PC-9 (cell line): Measurements from ENCODE around the gene CALN1. TPM values are rescaled to one million over a fixed set of nuclear protein-coding genes. Genes with fewer than 3 reads are reported as not detected.

ENCODE experiments used
- BruUV-seq: library from RNA; stranded (reverse); fragments of 400-500 nt; replicated peaks from 2 replicates; lab custom pipeline; 2021; lab: Mats Ljungman, UMichigan
- CTCF ChIA-PET: fragments of 300-600 bp; sonication (Branson Sonifier 250); formaldehyde crosslinking; loops from one replicate; lab custom pipeline; 2022; ENCODE audit warnings: antibody characterized with exemption; lab: Charles Lee
- POLR2A ChIA-PET: fragments of 300-600 bp; sonication (Branson Sonifier 250); formaldehyde crosslinking; loops from one replicate; lab custom pipeline; 2022; ENCODE audit warnings: antibody characterized with exemption; ENCODE audit not compliant: unreplicated experiment; lab: Charles Lee
- DNase-seq, 2 experiments: peaks; one replicate each; pipeline versions ENCODE4 v3.0.0 to v3.0.0-alpha.2; 2015 to 2022; ENCODE audit warnings: mixed read lengths in 1 of 2
- H2AFZ ChIP-seq: fragments of 200-600 bp; sonication (generic); 2 replicates; pipeline ENCODE4 v1.8.1; 2017; ENCODE audit warnings: antibody characterized with exemption
- H3F3A ChIP-seq: fragments of 200-600 bp; sonication (generic); 2 replicates; pipeline ENCODE4 v1.8.1; 2017; ENCODE audit warnings: antibody characterized with exemption, mild to moderate bottlenecking, low read depth; ENCODE audit not compliant: insufficient read depth
- H3K27ac ChIP-seq: fragments of 200-600 bp; sonication (generic); 2 replicates; pipeline ENCODE4 v1.6.1; 2016; ENCODE audit warnings: mixed run types
- H3K27me3 ChIP-seq: fragments of 200-600 bp; sonication (generic); 2 replicates; pipeline ENCODE4 v1.6.1; 2016; ENCODE audit warnings: low read depth, mixed run types; ENCODE audit not compliant: insufficient read depth
- H3K36me3 ChIP-seq: fragments of 200-600 bp; sonication (generic); 2 replicates; pipeline ENCODE4 v1.6.1; 2016; ENCODE audit warnings: low read depth, mixed run types
- H3K4me1 ChIP-seq: fragments of 200-600 bp; sonication (generic); replicated peaks from 2 replicates; pipeline ENCODE4 v1.6.1; 2016; ENCODE audit warnings: mixed run types; ENCODE audit not compliant: insufficient read depth
- H3K4me2 ChIP-seq: fragments of 200-600 bp; sonication (generic); 2 replicates; pipeline ENCODE4 v1.6.1; 2017; ENCODE audit warnings: mixed run types
- H3K4me3 ChIP-seq: fragments of 200-600 bp; sonication (generic); 2 replicates; pipeline ENCODE4 v1.6.1; 2016; ENCODE audit warnings: mixed run types
- H3K79me2 ChIP-seq: fragments of 200-600 bp; sonication (generic); 2 replicates; pipeline ENCODE4 v1.6.1; 2017; ENCODE audit warnings: low read depth, mixed run types
- H3K9me2 ChIP-seq: fragments of 200-600 bp; sonication (generic); 2 replicates; pipeline ENCODE4 v1.8.1; 2017; ENCODE audit warnings: mild to moderate bottlenecking; ENCODE audit not compliant: insufficient read depth
- H3K9me3 ChIP-seq: fragments of 200-600 bp; sonication (generic); 2 replicates; pipeline ENCODE4 v1.8.1; 2016; ENCODE audit warnings: low read depth; ENCODE audit not compliant: insufficient read depth
- H4K20me1 ChIP-seq: fragments of 200-600 bp; sonication (generic); 2 replicates; pipeline ENCODE4 v1.8.1; 2017; ENCODE audit not compliant: insufficient read depth
- EZH2 ChIP-seq: fragments of 200-600 bp; sonication (generic); IDR thresholded peaks from 2 replicates; pipeline ENCODE4 v1.8.0; 2017; ENCODE audit warnings: antibody characterized with exemption, low read depth
- intact Hi-C: fragments of 100-400 bp; cut with micrococcal nuclease; formaldehyde crosslinking; loops from one replicate; pipeline ENCODE4 v1.10.0; 2022; ENCODE audit not compliant: unreplicated experiment
- total RNA-seq: library from RNA; stranded (reverse); gene quantifications from 2 replicates; pipeline ENCODE4 v1.2.3, GENCODE V29; 2021
- TF ChIP-seq, protein P1 (sequence below): fragments of 200-600 bp; sonication (generic); conservative IDR thresholded peaks from 2 replicates; pipeline ENCODE4 v1.6.1; 2017; ENCODE audit warnings: mixed run types, antibody characterized with exemption, mild to moderate bottlenecking, moderate library complexity

CALN1 gene
- total RNA-seq, 1 experiment from 2014 or later, result not detected

DNA sequence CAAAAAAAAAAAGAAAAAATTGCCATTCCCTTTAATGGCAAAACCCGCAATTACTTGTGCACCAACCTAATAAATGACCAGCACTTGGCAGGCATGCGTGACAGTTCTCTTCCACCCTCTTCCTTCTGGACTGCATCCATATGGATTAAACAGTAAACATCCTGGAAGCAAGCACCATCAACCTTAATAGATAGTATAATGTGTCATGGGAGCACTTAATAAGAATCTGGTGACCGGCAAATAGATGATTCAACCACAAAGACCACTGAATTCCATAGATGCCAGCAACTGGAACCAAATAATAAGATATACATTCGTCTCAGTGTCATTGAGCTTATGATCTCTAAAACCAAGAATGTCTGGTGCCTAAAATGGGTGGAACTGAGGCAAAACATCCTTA is 610.2 kb downstream of the CALN1 start:
- TF ChIP-seq EZH2, result no peak
- TF ChIP-seq, protein P1, sequence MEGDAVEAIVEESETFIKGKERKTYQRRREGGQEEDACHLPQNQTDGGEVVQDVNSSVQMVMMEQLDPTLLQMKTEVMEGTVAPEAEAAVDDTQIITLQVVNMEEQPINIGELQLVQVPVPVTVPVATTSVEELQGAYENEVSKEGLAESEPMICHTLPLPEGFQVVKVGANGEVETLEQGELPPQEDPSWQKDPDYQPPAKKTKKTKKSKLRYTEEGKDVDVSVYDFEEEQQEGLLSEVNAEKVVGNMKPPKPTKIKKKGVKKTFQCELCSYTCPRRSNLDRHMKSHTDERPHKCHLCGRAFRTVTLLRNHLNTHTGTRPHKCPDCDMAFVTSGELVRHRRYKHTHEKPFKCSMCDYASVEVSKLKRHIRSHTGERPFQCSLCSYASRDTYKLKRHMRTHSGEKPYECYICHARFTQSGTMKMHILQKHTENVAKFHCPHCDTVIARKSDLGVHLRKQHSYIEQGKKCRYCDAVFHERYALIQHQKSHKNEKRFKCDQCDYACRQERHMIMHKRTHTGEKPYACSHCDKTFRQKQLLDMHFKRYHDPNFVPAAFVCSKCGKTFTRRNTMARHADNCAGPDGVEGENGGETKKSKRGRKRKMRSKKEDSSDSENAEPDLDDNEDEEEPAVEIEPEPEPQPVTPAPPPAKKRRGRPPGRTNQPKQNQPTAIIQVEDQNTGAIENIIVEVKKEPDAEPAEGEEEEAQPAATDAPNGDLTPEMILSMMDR, result no peak

DNA sequence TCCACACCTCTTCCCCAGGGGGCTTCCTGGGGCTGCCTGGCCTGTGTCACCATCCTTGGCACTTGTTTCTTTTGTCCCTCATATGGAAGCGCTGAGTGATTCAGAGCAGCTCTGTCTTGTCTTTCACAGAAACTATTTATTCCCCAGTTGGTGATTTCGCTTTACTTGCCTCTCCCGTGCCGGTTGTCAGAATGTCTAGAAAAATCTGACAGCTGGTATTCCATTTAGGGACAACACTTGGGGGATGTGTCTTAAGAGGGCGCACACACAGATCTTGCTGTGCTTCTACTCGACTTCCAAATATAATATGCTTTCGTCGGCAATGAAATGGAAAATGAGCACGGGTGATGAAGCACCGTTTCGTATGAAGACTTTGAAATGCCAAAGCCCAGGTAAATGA is 611.8 kb downstream of the CALN1 start:
- no peaks in the 10 kb centered on the region for H3K9me3 ChIP-seq
- POLR2A ChIA-PET, result no interaction called here
- no peak for DNase-seq
- H3K36me3 ChIP-seq, result no peaks in the 10 kb centered on the region
- no peaks in the 10 kb centered on the region for H3K79me2 ChIP-seq
- TF ChIP-seq, protein P1, result no peak
- TF ChIP-seq EZH2, result no peak
- no peak overlapping the region for H2AFZ ChIP-seq
- CTCF ChIA-PET, result no interaction called here
- no TSS peak for BruUV-seq
- H4K20me1 ChIP-seq, result no peaks in the 10 kb centered on the region
- H3K27ac ChIP-seq, result no peak overlapping the region
- H3K4me1 ChIP-seq, result no peaks in the 10 kb centered on the region
- peaks cover 7% of the 10 kb centered on the region for H3K27me3 ChIP-seq
- no peak overlapping the region for H3K4me2 ChIP-seq
- intact Hi-C loops, result no loop called here
- H3F3A ChIP-seq, result no peaks in the 10 kb centered on the region
- H3K4me3 ChIP-seq, result no peak overlapping the region
- no peaks in the 10 kb centered on the region for H3K9me2 ChIP-seq

More for the DNA sequence above, 610.2 kb downstream of the CALN1 start:
- H2AFZ ChIP-seq, result no peak overlapping the region
- no peaks in the 10 kb centered on the region for H4K20me1 ChIP-seq
- H3K79me2 ChIP-seq, result no peaks in the 10 kb centered on the region
- ChIA-PET CTCF (interaction anchor here (0.6 kb wide), 1 partner anchor 680 kb away, joined by 3 read pairs; no protein-coding TSS in a partner anchor), POLR2A (no interaction called here)
- H3F3A ChIP-seq, result no peaks in the 10 kb centered on the region
- intact Hi-C loops, result no loop called here
- H3K4me1 ChIP-seq, result no peaks in the 10 kb centered on the region
- no TSS peak for BruUV-seq
- H3K27me3 ChIP-seq, result no peaks in the 10 kb centered on the region; the same call in 1 of the 2 replicates
- H3K27ac ChIP-seq, result no peak overlapping the region
- H3K9me2 ChIP-seq, result no peaks in the 10 kb centered on the region
- no peak overlapping the region for H3K4me3 ChIP-seq
- no peaks in the 10 kb centered on the region for H3K36me3 ChIP-seq
- no peak overlapping the region for H3K4me2 ChIP-seq
- H3K9me3 ChIP-seq, result no peaks in the 10 kb centered on the region
- DNase-seq, result no peak

DNA sequence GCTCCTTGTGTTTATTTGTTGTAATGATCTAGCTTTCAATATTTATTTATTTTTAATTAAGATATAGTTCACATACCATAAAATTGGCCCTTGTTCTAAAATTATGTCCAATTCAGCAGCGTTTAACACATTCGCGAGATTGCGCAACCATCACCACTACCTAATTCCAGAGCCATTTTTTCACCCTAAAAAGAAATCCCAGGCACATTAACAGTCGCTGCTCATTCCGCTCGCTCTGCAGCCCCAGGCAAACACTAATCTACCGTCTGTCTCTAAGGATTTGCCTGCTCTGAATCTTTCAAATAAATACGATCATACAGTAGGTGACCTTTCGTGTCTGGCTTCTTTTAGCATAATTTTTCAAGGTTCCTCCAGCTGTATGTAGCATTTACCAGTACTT is 616.7 kb downstream of the CALN1 start:
- H3K27ac ChIP-seq, result no peak overlapping the region
- no peak for DNase-seq
- H3K36me3 ChIP-seq, result no peaks in the 10 kb centered on the region
- BruUV-seq, result no TSS peak
- no peak overlapping the region for H3K4me2 ChIP-seq
- H3K9me3 ChIP-seq, result no peaks in the 10 kb centered on the region
- ChIA-PET CTCF (no interaction called here), POLR2A (no interaction called here)
- H3F3A ChIP-seq, result no peaks in the 10 kb centered on the region
- no peak for TF ChIP-seq EZH2
- TF ChIP-seq, protein P1, result no peak
- H4K20me1 ChIP-seq, result no peaks in the 10 kb centered on the region
- intact Hi-C loops, result no loop called here
- no peak overlapping the region for H2AFZ ChIP-seq
- no peak overlapping the region for H3K4me3 ChIP-seq
- no peaks in the 10 kb centered on the region for H3K79me2 ChIP-seq
- no peaks in the 10 kb centered on the region for H3K4me1 ChIP-seq
- no peaks in the 10 kb centered on the region for H3K9me2 ChIP-seq
- H3K27me3 ChIP-seq, result peaks cover 47% of the 10 kb centered on the region
